Measurements from ENCODE around the gene RCE1.

Gene RCE1

GRCh38 chr11:66879000-66879399, 35.8 kb downstream of the RCE1 start:
- Histone ChIP-seq H3K79me2 (ENCODE audit: insufficient read depth, low read length) (no peaks in the 10 kb centered on the region), H3K36me3 (ENCODE audit: insufficient read depth, low read length) (no peaks in the 10 kb centered on the region), H3K9ac (ENCODE audit: low read depth, low read length) (no peak overlapping the region), H4K20me1 (ENCODE audit: insufficient read depth, low read length) (peaks cover 7% of the 10 kb centered on the region; the same call in 1 of the 2 replicates), H3K4me3 (ENCODE audit: low read depth in 1 of 2, low read length in 2 of 2) (no peak overlapping the region), H2AFZ (ENCODE audit: low read depth, low read length) (no peak overlapping the region), H3K4me1 (ENCODE audit: insufficient read depth, low read length) (peaks cover 36% of the 10 kb centered on the region), H3K9me3 (ENCODE audit: insufficient read depth, low read length, severe bottlenecking) (no peaks in the 10 kb centered on the region), H3K4me2 (ENCODE audit: insufficient read depth, low read length) (no peak overlapping the region), H3K27ac (ENCODE audit: low read length) (peak overlapping the region; percentile 80; the same call in 1 of the 2 replicates), H3K27me3 (ENCODE audit: insufficient read depth, low read length, poor library complexity) (no peaks in the 10 kb centered on the region)
- ATAC-seq (ENCODE audit: insufficient read depth, low read depth): no peak
- no peak for DNase-seq
- no peak for TF ChIP-seq CTCF (IDR thresholded peaks at IDR 0.05; ENCODE audit: borderline replicate concordance, extremely low read depth, low read length, poor library complexity, severe bottlenecking)
- no peak for TF ChIP-seq EZH2 (IDR thresholded peaks at IDR 0.05; ENCODE audit: borderline replicate concordance, low read depth, low read length, severe bottlenecking)

GRCh38 chr11:66879583-66879982, 36.3 kb downstream of the RCE1 start:
- ATAC-seq (ENCODE audit: insufficient read depth, low read depth) (no peak), DNase-seq (no peak)
- Histone ChIP-seq H4K20me1 (ENCODE audit: insufficient read depth, low read length) (peaks cover 7% of the 10 kb centered on the region; the same call in 1 of the 2 replicates), H3K36me3 (ENCODE audit: insufficient read depth, low read length) (no peaks in the 10 kb centered on the region), H2AFZ (ENCODE audit: low read depth, low read length) (no peak overlapping the region), H3K9me3 (ENCODE audit: insufficient read depth, low read length, severe bottlenecking) (no peaks in the 10 kb centered on the region), H3K9ac (ENCODE audit: low read depth, low read length) (no peak overlapping the region), H3K4me3 (ENCODE audit: low read depth in 1 of 2, low read length in 2 of 2) (no peak overlapping the region), H3K27me3 (ENCODE audit: insufficient read depth, low read length, poor library complexity) (no peaks in the 10 kb centered on the region), H3K79me2 (ENCODE audit: insufficient read depth, low read length) (no peaks in the 10 kb centered on the region), H3K27ac (ENCODE audit: low read length) (peak overlapping the region; percentile 80), H3K4me1 (ENCODE audit: insufficient read depth, low read length) (peaks cover 36% of the 10 kb centered on the region), H3K4me2 (ENCODE audit: insufficient read depth, low read length) (peak overlapping the region; percentile 64)
- TF ChIP-seq CTCF (IDR thresholded peaks at IDR 0.05; ENCODE audit: borderline replicate concordance, extremely low read depth, low read length, poor library complexity, severe bottlenecking) (no peak), EZH2 (IDR thresholded peaks at IDR 0.05; ENCODE audit: borderline replicate concordance, low read depth, low read length, severe bottlenecking) (no peak)

GRCh38 chr11:66879999-66880398, 36.8 kb downstream of the RCE1 start:
- Histone ChIP-seq H3K9ac (ENCODE audit: low read depth, low read length) (peak overlapping the region; percentile 39), H3K4me1 (ENCODE audit: insufficient read depth, low read length) (peaks cover 36% of the 10 kb centered on the region), H3K79me2 (ENCODE audit: insufficient read depth, low read length) (no peaks in the 10 kb centered on the region), H3K9me3 (ENCODE audit: insufficient read depth, low read length, severe bottlenecking) (no peaks in the 10 kb centered on the region), H3K27ac (ENCODE audit: low read length) (peak overlapping the region; percentile 80), H3K4me2 (ENCODE audit: insufficient read depth, low read length) (peak overlapping the region; percentile 64), H3K27me3 (ENCODE audit: insufficient read depth, low read length, poor library complexity) (no peaks in the 10 kb centered on the region), H3K36me3 (ENCODE audit: insufficient read depth, low read length) (no peaks in the 10 kb centered on the region), H3K4me3 (ENCODE audit: low read depth in 1 of 2, low read length in 2 of 2) (peak overlapping the region in 1 of 2 experiments; percentile 40; a peak in 2 of 4 replicates), H2AFZ (ENCODE audit: low read depth, low read length) (0 out of 2 replicates have a peak overlapping the region, but pooled peaks have one; percentile 3), H4K20me1 (ENCODE audit: insufficient read depth, low read length) (peaks cover 7% of the 10 kb centered on the region; the same call in 1 of the 2 replicates)
- ATAC-seq (ENCODE audit: insufficient read depth, low read depth): no peak
- no peak for DNase-seq
- TF ChIP-seq CTCF (IDR thresholded peaks at IDR 0.05; ENCODE audit: borderline replicate concordance, extremely low read depth, low read length, poor library complexity, severe bottlenecking) (no peak), EZH2 (IDR thresholded peaks at IDR 0.05; ENCODE audit: borderline replicate concordance, low read depth, low read length, severe bottlenecking) (no peak)

Measured in DND-41 (cell line).